ENCODE data around the gene ARHGAP22. TPM values are rescaled to one million over a fixed set of nuclear protein-coding genes. Genes with fewer than 3 reads are reported as not detected.

The ARHGAP22 gene
- polyA plus RNA-seq, 3 donors = 1.5 to 7.8 (median 1.9) TPM

GRCh38 chr10:48473704-48474103, 131.2 kb downstream of the ARHGAP22 start:
- Mint-ChIP-seq H3K9me3 (no peaks in the 10 kb centered on the region), H3K36me3 (no peaks in the 10 kb centered on the region), H3K4me3 (no peak overlapping the region), H3K27ac (no peak overlapping the region), H3K27me3 (ENCODE audit: low read depth in 3 of 3) (peaks cover 0 to 9% (median 9%) of the 10 kb centered on the region in 3 donors), H3K4me1 (peaks cover 9% of the 10 kb centered on the region)
- Histone ChIP-seq H3K79me2 (ENCODE audit: insufficient read depth, low read length) (no peaks in the 10 kb centered on the region), H3K4me3 (replicated peaks in 1 of 3; ENCODE audit: low read depth in 2 of 3, low read length in 3 of 3) (no peak overlapping the region), H3K36me3 (replicated peaks in 1 of 2; ENCODE audit: control insufficient read depth in 1 of 2, insufficient read depth in 2 of 2, low read length in 2 of 2) (no peaks in the 10 kb centered on the region), H2AFZ (ENCODE audit: insufficient read depth, low read depth, low read length, poor library complexity, severe bottlenecking) (no peak overlapping the region), H3K4me1 (ENCODE audit: control insufficient read depth in 1 of 2, insufficient read depth in 2 of 2, low read length in 2 of 2) (no peaks in the 10 kb centered on the region), H3K27ac (ENCODE audit: low read depth in 1 of 2, low read length in 2 of 2) (no peak overlapping the region), H3K27me3 (ENCODE audit: control insufficient read depth in 2 of 2, insufficient read depth in 2 of 2, low read length in 2 of 2) (no peaks in the 10 kb centered on the region), H3K9ac (ENCODE audit: insufficient read depth, low read length, poor library complexity, severe bottlenecking) (no peak overlapping the region), H3K4me2 (replicated peaks; ENCODE audit: extremely low read depth, low read length, poor library complexity, severe bottlenecking) (no peak overlapping the region), H3K9me3 (replicated peaks in 1 of 2; ENCODE audit: control insufficient read depth in 1 of 2, insufficient read depth in 1 of 2, low read length in 2 of 2) (no peaks in the 10 kb centered on the region), H4K20me1 (ENCODE audit: insufficient read depth, low read length) (no peaks in the 10 kb centered on the region)
- no peak for TF ChIP-seq CTCF (IDR thresholded peaks at IDR 0.05)
- 86% methylated on average over 2 of the region's 5 CpGs for WGBS (ENCODE audit: insufficient coverage)
- DNase-seq = no peak
- intact Hi-C loops (cut with micrococcal nuclease) = no loop called here

- Mint-ChIP-seq H3K36me3 (no peaks in the 10 kb centered on the region), H3K4me3 (no peak overlapping the region), H3K27ac (no peak overlapping the region), H3K27me3 (ENCODE audit: low read depth in 3 of 3) (peaks cover 0 to 13% (median 10%) of the 10 kb centered on the region in 3 donors), H3K9me3 (no peaks in the 10 kb centered on the region), H3K4me1 (peaks cover 9% of the 10 kb centered on the region)
- H3K4me2 ChIP-seq (replicated peaks; ENCODE audit: extremely low read depth, low read length, poor library complexity, severe bottlenecking) = no peak overlapping the region
- H3K4me3 ChIP-seq (replicated peaks in 1 of 3; ENCODE audit: low read depth in 2 of 3, low read length in 3 of 3) = no peak overlapping the region
- no peaks in the 10 kb centered on the region for H3K79me2 ChIP-seq (ENCODE audit: insufficient read depth, low read length)
- H3K4me1 ChIP-seq (ENCODE audit: control insufficient read depth in 1 of 2, insufficient read depth in 2 of 2, low read length in 2 of 2) = no peaks in the 10 kb centered on the region
- H2AFZ ChIP-seq (ENCODE audit: insufficient read depth, low read depth, low read length, poor library complexity, severe bottlenecking) = no peak overlapping the region
- no peak for DNase-seq
- no peak overlapping the region for H3K27ac ChIP-seq (ENCODE audit: low read depth in 1 of 2, low read length in 2 of 2)
- H3K9me3 ChIP-seq (replicated peaks in 1 of 2; ENCODE audit: control insufficient read depth in 1 of 2, insufficient read depth in 1 of 2, low read length in 2 of 2) = no peaks in the 10 kb centered on the region
- intact Hi-C loops (cut with micrococcal nuclease) = no loop called here
- TF ChIP-seq CTCF (IDR thresholded peaks at IDR 0.05) = no peak
- no peaks in the 10 kb centered on the region for H4K20me1 ChIP-seq (ENCODE audit: insufficient read depth, low read length)
- H3K36me3 ChIP-seq (replicated peaks in 1 of 2; ENCODE audit: control insufficient read depth in 1 of 2, insufficient read depth in 2 of 2, low read length in 2 of 2) = no peaks in the 10 kb centered on the region
- no peak overlapping the region for H3K9ac ChIP-seq (ENCODE audit: insufficient read depth, low read length, poor library complexity, severe bottlenecking)
- no CpG with 5 or more reads among the region's 3 CpGs for WGBS (ENCODE audit: insufficient coverage)
- no peaks in the 10 kb centered on the region for H3K27me3 ChIP-seq (ENCODE audit: control insufficient read depth in 2 of 2, insufficient read depth in 2 of 2, low read length in 2 of 2)
Measured at GRCh38 chr10:48472501-48473069, 132.3 kb downstream of the ARHGAP22 start.

All from CD14-positive monocyte (primary cell).